HEK293 (cell line): ENCODE results near the gene RAB2B.

ENCODE experiments used
- CTCF ChIA-PET: fragments of 350-600 bp; formaldehyde crosslinking; extraction: SDS; loops from one replicate; lab custom pipeline; 2021; ENCODE audit warnings: antibody characterized with exemption; lab: Yijun Ruan, JAX
- POLR2A ChIA-PET: fragments of 300-600 bp; formaldehyde crosslinking; extraction: SDS; loops from one replicate; lab custom pipeline; 2020; ENCODE audit warnings: antibody characterized with exemption, inconsistent platforms; lab: Yijun Ruan, JAX
- H3K27ac ChIP-seq: fragments of 200-500 bp; sonication (Bioruptor generic); 2 replicates; pipeline ENCODE4 v1.5.1; 2014; ENCODE audit warnings: low read depth, low read length, control low read depth, inconsistent platforms; ENCODE audit errors: extremely low read depth
- H3K36me3 ChIP-seq, 2 experiments: fragments of 200-500 bp in 1 of 2; sonication (Bioruptor generic) in 1 of 2; 1 replicate in 1 of 2; 2 replicates in 1 of 2; pipeline ENCODE4 v1.5.1; 2014 to 2017; ENCODE audit warnings: inconsistent platforms in 2 of 2, low read length in 2 of 2; ENCODE audit not compliant: control insufficient read depth in 2 of 2, insufficient read depth in 1 of 2
- H3K4me1 ChIP-seq: fragments of 200-500 bp; sonication (Bioruptor generic); 2 replicates; pipeline ENCODE4 v1.5.1; 2014; ENCODE audit warnings: mild to moderate bottlenecking, low read length, inconsistent platforms; ENCODE audit not compliant: control insufficient read depth, insufficient read depth
- H3K4me3 ChIP-seq: 2 replicates; pipeline ENCODE4 v1.5.1; 2011; ENCODE audit warnings: low read depth, mild to moderate bottlenecking, control low read depth, low read length, moderate library complexity
- H3K9me3 ChIP-seq: fragments of 200-500 bp; sonication (Bioruptor generic); 2 replicates; pipeline ENCODE4 v1.5.1; 2014; ENCODE audit warnings: low read depth, low read length, inconsistent platforms; ENCODE audit not compliant: control insufficient read depth, insufficient read depth
- BCL11A ChIP-seq: fragments of 450-650 bp; formaldehyde crosslinking; IDR thresholded peaks from 2 replicates; pipeline ENCODE4 v1.5.1; 2016; ENCODE audit warnings: low read depth, missing biosample characterization, missing genetic modification characterization
- FEZF1 ChIP-seq: fragments of 450-650 bp; formaldehyde crosslinking; IDR thresholded peaks from 2 replicates; pipeline ENCODE4 v1.5.1; 2016; ENCODE audit warnings: missing biosample characterization, missing genetic modification characterization
- GLIS1 ChIP-seq: fragments of 450-650 bp; formaldehyde crosslinking; IDR thresholded peaks from 2 replicates; pipeline ENCODE4 v1.5.1; 2016; ENCODE audit warnings: missing biosample characterization, missing genetic modification characterization
- KLF16 ChIP-seq: fragments of 450-650 bp; formaldehyde crosslinking; IDR thresholded peaks from 2 replicates; pipeline ENCODE4 v1.5.1; 2017; ENCODE audit warnings: missing biosample characterization, missing genetic modification characterization
- MYNN ChIP-seq: fragments of 450-650 bp; formaldehyde crosslinking; IDR thresholded peaks from 2 replicates; pipeline ENCODE4 v1.5.1; 2016; ENCODE audit warnings: missing biosample characterization, missing genetic modification characterization, borderline replicate concordance
- SP2 ChIP-seq: fragments of 450-650 bp; formaldehyde crosslinking; IDR thresholded peaks from 2 replicates; pipeline ENCODE4 v1.5.1; 2016; ENCODE audit warnings: missing biosample characterization, missing genetic modification characterization
- SP7 ChIP-seq: fragments of 450-650 bp; formaldehyde crosslinking; IDR thresholded peaks from 2 replicates; pipeline ENCODE4 v1.5.1; 2016; ENCODE audit warnings: missing biosample characterization, missing genetic modification characterization
- WT1 ChIP-seq: fragments of 450-650 bp; formaldehyde crosslinking; IDR thresholded peaks from 2 replicates; pipeline ENCODE4 v1.5.1; 2016; ENCODE audit warnings: missing biosample characterization, missing genetic modification characterization
- YY1 ChIP-seq: fragments of 450-650 bp; formaldehyde crosslinking; IDR thresholded peaks from 2 replicates; pipeline ENCODE4 v1.5.1; 2018; ENCODE audit warnings: missing biosample characterization, missing genetic modification characterization
- ZBTB48 ChIP-seq: fragments of 450-650 bp; formaldehyde crosslinking; IDR thresholded peaks from 2 replicates; pipeline ENCODE4 v1.5.1; 2016; ENCODE audit warnings: missing biosample characterization, missing genetic modification characterization
- ZBTB7A ChIP-seq: fragments of 450-650 bp; formaldehyde crosslinking; IDR thresholded peaks from 2 replicates; pipeline ENCODE4 v1.5.1; 2016; ENCODE audit warnings: low read depth, missing biosample characterization, missing genetic modification characterization
- ZBTB8A ChIP-seq: fragments of 450-650 bp; formaldehyde crosslinking; IDR thresholded peaks from 2 replicates; pipeline ENCODE4 v1.5.1; 2016; ENCODE audit warnings: missing biosample characterization, missing genetic modification characterization
- ZNF23 ChIP-seq: fragments of 450-650 bp; formaldehyde crosslinking; IDR thresholded peaks from 2 replicates; pipeline ENCODE4 v1.5.1; 2016; ENCODE audit warnings: missing biosample characterization, missing genetic modification characterization, borderline replicate concordance
- ZNF335 ChIP-seq: fragments of 450-650 bp; formaldehyde crosslinking; conservative IDR thresholded peaks from 2 replicates; pipeline ENCODE4 v1.5.1; 2016; ENCODE audit warnings: missing biosample characterization, missing genetic modification characterization
- ZNF341 ChIP-seq: fragments of 450-650 bp; formaldehyde crosslinking; IDR thresholded peaks from 2 replicates; pipeline ENCODE4; 2016; ENCODE audit warnings: low read depth, missing biosample characterization, missing genetic modification characterization
- ZNF501 ChIP-seq: fragments of 450-650 bp; formaldehyde crosslinking; IDR thresholded peaks from 2 replicates; pipeline ENCODE4 v1.5.1; 2016; ENCODE audit warnings: missing biosample characterization, missing genetic modification characterization
- ZNF521 ChIP-seq: fragments of 450-650 bp; formaldehyde crosslinking; IDR thresholded peaks from 2 replicates; pipeline ENCODE4 v1.5.1; 2017; ENCODE audit warnings: missing biosample characterization, mild to moderate bottlenecking, missing genetic modification characterization
- ZNF623 ChIP-seq: fragments of 450-650 bp; formaldehyde crosslinking; IDR thresholded peaks from 2 replicates; pipeline ENCODE4 v1.5.1; 2016; ENCODE audit warnings: missing biosample characterization, missing genetic modification characterization
- ZNF629 ChIP-seq: fragments of 450-650 bp; formaldehyde crosslinking; IDR thresholded peaks from 2 replicates; pipeline ENCODE4 v1.5.1; 2017; ENCODE audit warnings: missing biosample characterization, missing genetic modification characterization
- ZNF677 ChIP-seq: fragments of 450-650 bp; IDR thresholded peaks from 2 replicates; pipeline ENCODE4 v1.5.0; 2018; ENCODE audit warnings: missing biosample characterization, mild to moderate bottlenecking, missing genetic modification characterization, moderate library complexity
- TF ChIP-seq, protein P1 (sequence below): fragments of 450-650 bp; formaldehyde crosslinking; IDR thresholded peaks from 2 replicates; pipeline ENCODE4 v1.5.1; 2016; ENCODE audit warnings: missing biosample characterization, missing genetic modification characterization
- TF ChIP-seq, protein P2 (sequence below): fragments of 450-650 bp; formaldehyde crosslinking; IDR thresholded peaks from 2 replicates; pipeline ENCODE4 v1.5.1; 2016; ENCODE audit warnings: missing biosample characterization, missing genetic modification characterization
- TF ChIP-seq, protein P3 (sequence below): fragments of 450-650 bp; formaldehyde crosslinking; IDR thresholded peaks from 2 replicates; pipeline ENCODE4 v1.5.1; 2016; ENCODE audit warnings: missing biosample characterization, missing genetic modification characterization
- TF ChIP-seq, protein P4 (sequence below): fragments of 450-650 bp; formaldehyde crosslinking; IDR thresholded peaks from 2 replicates; pipeline ENCODE4 v1.5.1; 2016; ENCODE audit warnings: missing biosample characterization, missing genetic modification characterization
- TF ChIP-seq, protein P5 (sequence below): fragments of 450-650 bp; formaldehyde crosslinking; optimal IDR thresholded peaks from 2 replicates; pipeline ENCODE3; 2016; ENCODE audit warnings: missing biosample characterization, mild to moderate bottlenecking, missing genetic modification characterization
- TF ChIP-seq, protein P6 (sequence below): fragments of 450-650 bp; formaldehyde crosslinking; IDR thresholded peaks from 2 replicates; pipeline ENCODE4 v1.5.1; 2016; ENCODE audit warnings: missing biosample characterization, missing genetic modification characterization, low read depth

RAB2B gene

DNA sequence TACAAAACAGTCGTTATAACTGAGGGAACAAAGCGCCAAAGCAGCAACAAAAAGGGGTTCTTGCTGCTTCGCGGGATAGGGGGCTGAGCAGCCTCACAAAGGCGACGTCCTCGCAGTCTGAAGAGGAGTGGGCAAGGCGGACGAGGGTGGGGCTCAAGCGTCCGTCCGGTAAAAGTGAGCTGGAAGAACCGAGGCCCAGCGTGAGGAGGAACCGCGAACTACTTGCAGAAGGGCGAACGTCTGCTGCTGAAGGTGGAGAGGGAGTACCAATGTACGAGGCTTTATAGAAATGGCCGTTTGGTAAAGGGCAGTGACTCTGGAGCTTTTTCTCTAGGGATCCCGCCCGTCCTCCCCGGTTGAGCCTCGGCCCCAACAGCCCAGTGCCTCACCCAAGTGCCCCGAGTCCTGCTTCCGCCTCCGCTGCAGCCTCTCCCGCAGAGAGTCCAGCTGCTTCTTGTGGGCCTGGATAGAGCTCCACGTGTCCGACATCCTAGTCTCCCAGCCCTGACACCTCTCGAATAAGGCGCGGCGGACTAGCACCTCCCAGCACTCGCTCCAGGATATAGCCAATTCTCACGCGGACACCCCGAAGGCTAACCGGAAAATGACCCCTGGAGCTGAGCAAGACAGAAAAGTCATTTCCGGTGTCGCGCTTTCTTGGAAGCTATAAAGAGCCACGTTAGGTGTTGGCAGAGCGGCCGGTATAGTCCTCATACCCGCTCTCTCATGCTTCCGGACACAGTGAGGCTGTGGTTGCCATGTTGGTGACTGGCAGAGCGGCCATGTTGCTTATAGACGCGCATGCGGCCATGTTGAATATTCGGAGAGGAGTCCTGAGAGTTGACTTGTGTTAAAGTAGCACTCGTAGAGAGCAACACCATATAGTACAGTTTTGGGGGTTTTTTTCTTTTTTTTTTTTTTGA is 34.2 kb upstream of the RAB2B start, which contains the start of gene METTL3:
METTL3 (minus strand) TSS at position 606 of the 923 bp plus-strand sequence; CDS start at position 489, 117 bp downstream.
- Histone ChIP-seq H3K27ac (peak within 1 kb of the TSS; percentile 72), H3K36me3 (peaks cover 18 to 23% of the 10 kb centered on the region in 2 experiments; a peak in 2 of 3 replicates), H3K9me3 (no peaks in the 10 kb centered on the region), H3K4me1 (0 out of 2 replicates have a peak, but pooled peaks cover 4% of the 10 kb centered on the region), H3K4me3 (peak within 1 kb of the TSS; percentile 77)
- ChIA-PET CTCF (interaction anchor here (0.6 to 3.2 kb wide), 5 partner anchors 9 to 412 kb away, joined by 4 to 21 read pairs (median 7); partner anchors contain the start of gene CHD8), POLR2A (interaction anchor here (0.6 to 3.1 kb wide), 19 partner anchors 8 to 134 kb away, joined by 3 to 71 read pairs (median 4); partner anchors contain the start of genes CHD8, RAB2B, SALL2 and TOX4)
- TF ChIP-seq ZNF335 (tag by site-specific recombination), result peak; percentile 86
- TF ChIP-seq, protein P1, sequence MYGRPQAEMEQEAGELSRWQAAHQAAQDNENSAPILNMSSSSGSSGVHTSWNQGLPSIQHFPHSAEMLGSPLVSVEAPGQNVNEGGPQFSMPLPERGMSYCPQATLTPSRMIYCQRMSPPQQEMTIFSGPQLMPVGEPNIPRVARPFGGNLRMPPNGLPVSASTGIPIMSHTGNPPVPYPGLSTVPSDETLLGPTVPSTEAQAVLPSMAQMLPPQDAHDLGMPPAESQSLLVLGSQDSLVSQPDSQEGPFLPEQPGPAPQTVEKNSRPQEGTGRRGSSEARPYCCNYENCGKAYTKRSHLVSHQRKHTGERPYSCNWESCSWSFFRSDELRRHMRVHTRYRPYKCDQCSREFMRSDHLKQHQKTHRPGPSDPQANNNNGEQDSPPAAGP, result peak; percentile 53; the same call in 1 of the 2 replicates
- TF ChIP-seq KLF16 (tag by site-specific recombination), result peak; percentile 72
- peak; percentile 60 for TF ChIP-seq SP7
- peak; percentile 87 for TF ChIP-seq ZBTB48 (tag by site-specific recombination)
- TF ChIP-seq, protein P2, sequence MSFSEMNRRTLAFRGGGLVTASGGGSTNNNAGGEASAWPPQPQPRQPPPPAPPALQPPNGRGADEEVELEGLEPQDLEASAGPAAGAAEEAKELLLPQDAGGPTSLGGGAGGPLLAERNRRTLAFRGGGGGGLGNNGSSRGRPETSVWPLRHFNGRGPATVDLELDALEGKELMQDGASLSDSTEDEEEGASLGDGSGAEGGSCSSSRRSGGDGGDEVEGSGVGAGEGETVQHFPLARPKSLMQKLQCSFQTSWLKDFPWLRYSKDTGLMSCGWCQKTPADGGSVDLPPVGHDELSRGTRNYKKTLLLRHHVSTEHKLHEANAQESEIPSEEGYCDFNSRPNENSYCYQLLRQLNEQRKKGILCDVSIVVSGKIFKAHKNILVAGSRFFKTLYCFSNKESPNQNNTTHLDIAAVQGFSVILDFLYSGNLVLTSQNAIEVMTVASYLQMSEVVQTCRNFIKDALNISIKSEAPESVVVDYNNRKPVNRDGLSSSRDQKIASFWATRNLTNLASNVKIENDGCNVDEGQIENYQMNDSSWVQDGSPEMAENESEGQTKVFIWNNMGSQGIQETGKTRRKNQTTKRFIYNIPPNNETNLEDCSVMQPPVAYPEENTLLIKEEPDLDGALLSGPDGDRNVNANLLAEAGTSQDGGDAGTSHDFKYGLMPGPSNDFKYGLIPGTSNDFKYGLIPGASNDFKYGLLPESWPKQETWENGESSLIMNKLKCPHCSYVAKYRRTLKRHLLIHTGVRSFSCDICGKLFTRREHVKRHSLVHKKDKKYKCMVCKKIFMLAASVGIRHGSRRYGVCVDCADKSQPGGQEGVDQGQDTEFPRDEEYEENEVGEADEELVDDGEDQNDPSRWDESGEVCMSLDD (tag by site-specific recombination), result peak; percentile 80
- TF ChIP-seq, protein P3, sequence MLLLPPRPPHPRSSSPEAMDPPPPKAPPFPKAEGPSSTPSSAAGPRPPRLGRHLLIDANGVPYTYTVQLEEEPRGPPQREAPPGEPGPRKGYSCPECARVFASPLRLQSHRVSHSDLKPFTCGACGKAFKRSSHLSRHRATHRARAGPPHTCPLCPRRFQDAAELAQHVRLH (tag by site-specific recombination), result peak; percentile 100
- TF ChIP-seq, protein P4, sequence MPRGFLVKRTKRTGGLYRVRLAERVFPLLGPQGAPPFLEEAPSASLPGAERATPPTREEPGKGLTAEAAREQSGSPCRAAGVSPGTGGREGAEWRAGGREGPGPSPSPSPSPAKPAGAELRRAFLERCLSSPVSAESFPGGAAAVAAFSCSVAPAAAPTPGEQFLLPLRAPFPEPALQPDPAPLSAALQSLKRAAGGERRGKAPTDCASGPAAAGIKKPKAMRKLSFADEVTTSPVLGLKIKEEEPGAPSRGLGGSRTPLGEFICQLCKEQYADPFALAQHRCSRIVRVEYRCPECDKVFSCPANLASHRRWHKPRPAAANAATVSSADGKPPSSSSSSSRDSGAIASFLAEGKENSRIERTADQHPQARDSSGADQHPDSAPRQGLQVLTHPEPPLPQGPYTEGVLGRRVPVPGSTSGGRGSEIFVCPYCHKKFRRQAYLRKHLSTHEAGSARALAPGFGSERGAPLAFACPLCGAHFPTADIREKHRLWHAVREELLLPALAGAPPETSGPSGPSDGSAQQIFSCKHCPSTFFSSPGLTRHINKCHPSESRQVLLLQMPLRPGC (tag by site-specific recombination), result 0 out of 2 replicates have a peak, but pooled peaks have one; percentile 19
- TF ChIP-seq ZNF677 (tag by site-specific recombination), result no peak
- TF ChIP-seq WT1 (tag by site-specific recombination), result peak; percentile 19; the same call in 1 of the 2 replicates
- no peak for TF ChIP-seq ZNF521 (tag by site-specific recombination)
- TF ChIP-seq, protein P5, sequence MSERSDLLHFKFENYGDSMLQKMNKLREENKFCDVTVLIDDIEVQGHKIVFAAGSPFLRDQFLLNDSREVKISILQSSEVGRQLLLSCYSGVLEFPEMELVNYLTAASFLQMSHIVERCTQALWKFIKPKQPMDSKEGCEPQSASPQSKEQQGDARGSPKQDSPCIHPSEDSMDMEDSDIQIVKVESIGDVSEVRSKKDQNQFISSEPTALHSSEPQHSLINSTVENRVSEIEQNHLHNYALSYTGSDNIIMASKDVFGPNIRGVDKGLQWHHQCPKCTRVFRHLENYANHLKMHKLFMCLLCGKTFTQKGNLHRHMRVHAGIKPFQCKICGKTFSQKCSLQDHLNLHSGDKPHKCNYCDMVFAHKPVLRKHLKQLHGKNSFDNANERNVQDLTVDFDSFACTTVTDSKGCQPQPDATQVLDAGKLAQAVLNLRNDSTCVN, result peak; percentile 82
- TF ChIP-seq ZNF629 (tag by site-specific recombination), result peak; percentile 86
- peak; percentile 100 for TF ChIP-seq YY1 (tag by site-specific recombination)
- TF ChIP-seq ZBTB8A (tag by site-specific recombination), result peak; percentile 18; the same call in 1 of the 2 replicates
- TF ChIP-seq ZNF23, result no peak
- peak; percentile 46; the same call in 1 of the 2 replicates for TF ChIP-seq BCL11A
- TF ChIP-seq GLIS1 (tag by site-specific recombination), result peak; percentile 79
- peak; percentile 4; the same call in 1 of the 2 replicates for TF ChIP-seq ZNF501
- peak; percentile 54 for TF ChIP-seq ZNF341 (tag by site-specific recombination)
- TF ChIP-seq MYNN (tag by site-specific recombination), result no peak
- TF ChIP-seq SP2, result peak; percentile 86
- TF ChIP-seq ZNF623 (tag by site-specific recombination), result peak; percentile 74
- TF ChIP-seq, protein P6, sequence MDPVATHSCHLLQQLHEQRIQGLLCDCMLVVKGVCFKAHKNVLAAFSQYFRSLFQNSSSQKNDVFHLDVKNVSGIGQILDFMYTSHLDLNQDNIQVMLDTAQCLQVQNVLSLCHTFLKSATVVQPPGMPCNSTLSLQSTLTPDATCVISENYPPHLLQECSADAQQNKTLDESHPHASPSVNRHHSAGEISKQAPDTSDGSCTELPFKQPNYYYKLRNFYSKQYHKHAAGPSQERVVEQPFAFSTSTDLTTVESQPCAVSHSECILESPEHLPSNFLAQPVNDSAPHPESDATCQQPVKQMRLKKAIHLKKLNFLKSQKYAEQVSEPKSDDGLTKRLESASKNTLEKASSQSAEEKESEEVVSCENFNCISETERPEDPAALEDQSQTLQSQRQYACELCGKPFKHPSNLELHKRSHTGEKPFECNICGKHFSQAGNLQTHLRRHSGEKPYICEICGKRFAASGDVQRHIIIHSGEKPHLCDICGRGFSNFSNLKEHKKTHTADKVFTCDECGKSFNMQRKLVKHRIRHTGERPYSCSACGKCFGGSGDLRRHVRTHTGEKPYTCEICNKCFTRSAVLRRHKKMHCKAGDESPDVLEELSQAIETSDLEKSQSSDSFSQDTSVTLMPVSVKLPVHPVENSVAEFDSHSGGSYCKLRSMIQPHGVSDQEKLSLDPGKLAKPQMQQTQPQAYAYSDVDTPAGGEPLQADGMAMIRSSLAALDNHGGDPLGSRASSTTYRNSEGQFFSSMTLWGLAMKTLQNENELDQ (tag by site-specific recombination), result no peak
- TF ChIP-seq FEZF1 (tag by site-specific recombination), result no peak
- no peak for TF ChIP-seq ZBTB7A (tag by site-specific recombination)
